BJ (cell line): ENCODE results near the gene NACC2. TPM values are rescaled to one million over a fixed set of nuclear protein-coding genes. Genes with fewer than 3 reads are reported as not detected.
A peak's percentile ranks its signal among the peaks of the same experiment; 100 is the strongest.

ENCODE experiments used
- CTCF ChIA-PET: fragments of 350-600 bp; formaldehyde crosslinking; extraction: SDS; loops from one replicate; lab custom pipeline; 2021; ENCODE audit warnings: antibody characterized with exemption, inconsistent platforms; lab: Yijun Ruan, JAX
- POLR2A ChIA-PET: fragments of 300-600 bp; sonication (Branson Sonifier 250); formaldehyde crosslinking; extraction: SDS; loops from one replicate; lab custom pipeline; 2021; ENCODE audit warnings: antibody characterized with exemption; lab: Charles Lee
- DNase-seq: peaks from one replicate; pipeline ENCODE4 v3.0.0-alpha.2; 2011; ENCODE audit warnings: low read depth
- H3K27me3 ChIP-seq: 2 replicates; pipeline ENCODE4 v1.6.0; 2011; ENCODE audit warnings: low read length; ENCODE audit not compliant: control insufficient read depth, insufficient read depth
- H3K36me3 ChIP-seq: 2 replicates; pipeline ENCODE4 v1.5.1; 2011; ENCODE audit warnings: low read length; ENCODE audit not compliant: control insufficient read depth, insufficient read depth
- H3K4me3 ChIP-seq: 2 replicates; pipeline ENCODE4 v1.5.1; 2011; ENCODE audit warnings: low read depth, mild to moderate bottlenecking, control low read depth, low read length
- polyA plus RNA-seq: library from polyadenylated mRNA; depleted of rRNA; stranded (reverse); fragments of >200 nt; gene quantifications from 2 replicates; pipeline ENCODE4 v1.2.3, GENCODE V29; 2011
- TF ChIP-seq, protein P1 (sequence below): IDR thresholded peaks from 2 replicates; pipeline ENCODE4 v1.5.1; 2011; ENCODE audit warnings: low read depth, mild to moderate bottlenecking, control low read depth, inconsistent platforms, low read length, moderate library complexity; ENCODE audit not compliant: insufficient read depth

NACC2 gene
- polyA plus RNA-seq, 1 experiment: 19.2 TPM

DNA sequence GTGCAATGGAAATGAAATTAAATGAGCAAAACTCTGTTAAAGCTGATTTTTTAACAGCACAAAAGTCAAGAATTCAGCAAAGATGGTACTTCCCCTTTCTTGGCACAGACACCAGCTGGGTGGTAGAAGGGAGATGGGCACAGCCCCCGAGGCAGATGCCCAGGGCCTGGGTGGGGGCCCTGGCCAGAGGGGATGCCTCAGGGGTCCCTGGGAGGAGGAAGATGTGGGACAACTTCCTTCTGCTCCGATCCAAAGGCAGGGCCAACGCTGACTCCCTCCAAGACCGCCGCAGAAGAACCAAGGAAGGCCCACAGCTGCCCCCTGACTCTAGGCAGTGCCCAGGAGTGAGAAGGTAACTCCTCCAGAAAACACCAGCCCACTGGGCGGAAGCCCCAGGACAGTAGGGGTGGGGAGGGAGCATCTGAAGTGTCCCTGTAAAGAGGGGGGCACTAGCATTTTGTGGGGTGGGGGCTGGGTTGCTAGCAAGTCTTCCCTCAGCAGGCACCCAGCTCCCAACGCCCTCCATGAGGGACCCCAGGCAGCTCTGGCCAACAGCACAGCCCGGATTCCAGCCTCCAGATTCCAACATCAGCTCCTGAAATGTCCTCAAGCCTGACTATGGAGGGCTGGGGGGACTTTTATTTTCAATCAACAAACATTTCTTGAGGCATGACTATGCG is 4.9 kb downstream of the NACC2 start:
- TF ChIP-seq, protein P1, sequence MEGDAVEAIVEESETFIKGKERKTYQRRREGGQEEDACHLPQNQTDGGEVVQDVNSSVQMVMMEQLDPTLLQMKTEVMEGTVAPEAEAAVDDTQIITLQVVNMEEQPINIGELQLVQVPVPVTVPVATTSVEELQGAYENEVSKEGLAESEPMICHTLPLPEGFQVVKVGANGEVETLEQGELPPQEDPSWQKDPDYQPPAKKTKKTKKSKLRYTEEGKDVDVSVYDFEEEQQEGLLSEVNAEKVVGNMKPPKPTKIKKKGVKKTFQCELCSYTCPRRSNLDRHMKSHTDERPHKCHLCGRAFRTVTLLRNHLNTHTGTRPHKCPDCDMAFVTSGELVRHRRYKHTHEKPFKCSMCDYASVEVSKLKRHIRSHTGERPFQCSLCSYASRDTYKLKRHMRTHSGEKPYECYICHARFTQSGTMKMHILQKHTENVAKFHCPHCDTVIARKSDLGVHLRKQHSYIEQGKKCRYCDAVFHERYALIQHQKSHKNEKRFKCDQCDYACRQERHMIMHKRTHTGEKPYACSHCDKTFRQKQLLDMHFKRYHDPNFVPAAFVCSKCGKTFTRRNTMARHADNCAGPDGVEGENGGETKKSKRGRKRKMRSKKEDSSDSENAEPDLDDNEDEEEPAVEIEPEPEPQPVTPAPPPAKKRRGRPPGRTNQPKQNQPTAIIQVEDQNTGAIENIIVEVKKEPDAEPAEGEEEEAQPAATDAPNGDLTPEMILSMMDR: no peak
- H3K4me3 ChIP-seq: no peak overlapping the region
- POLR2A ChIA-PET: interaction anchor here (0.6 kb wide), 1 partner anchor 38 kb away, joined by 7 read pairs; no protein-coding TSS in a partner anchor
- H3K36me3 ChIP-seq: peaks cover 2% of the 10 kb centered on the region; the same call in 1 of the 2 replicates
- CTCF ChIA-PET: interaction anchor here (0.6 to 2.8 kb wide), 6 partner anchors 9 to 67 kb away, joined by 3 to 20 read pairs (median 5); no protein-coding TSS in a partner anchor
- DNase-seq: no peak
- H3K27me3 ChIP-seq: no peaks in the 10 kb centered on the region

DNA sequence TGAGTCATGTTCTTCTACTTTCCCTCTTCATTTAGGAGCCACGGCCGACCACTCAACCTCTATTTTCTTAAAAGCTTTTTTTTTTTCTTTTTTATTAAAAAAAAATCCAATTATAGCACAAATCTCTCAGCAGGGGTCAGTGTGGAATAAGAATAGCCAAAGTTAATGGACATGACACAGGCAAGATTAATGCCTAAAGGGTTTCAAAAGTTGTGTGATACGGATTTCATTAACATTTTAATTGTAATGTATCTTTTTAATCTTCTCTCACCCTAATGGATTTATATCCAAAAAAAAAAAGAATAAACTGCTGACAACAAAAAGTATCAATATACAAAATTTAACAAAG is 5.4 kb downstream of the NACC2 start:
- Histone ChIP-seq H3K27me3 (no peaks in the 10 kb centered on the region), H3K4me3 (no peak overlapping the region), H3K36me3 (peaks cover 2% of the 10 kb centered on the region; the same call in 1 of the 2 replicates)
- ChIA-PET CTCF (interaction anchor here (0.6 to 2.8 kb wide), 6 partner anchors 8 to 66 kb away, joined by 3 to 20 read pairs (median 5); no protein-coding TSS in a partner anchor), POLR2A (interaction anchor here (0.6 kb wide), 3 partner anchors 37 to 312 kb away, joined by 4 to 7 read pairs (median 5); no protein-coding TSS in a partner anchor)
- TF ChIP-seq, protein P1: peak; percentile 51
- no peak for DNase-seq

DNA sequence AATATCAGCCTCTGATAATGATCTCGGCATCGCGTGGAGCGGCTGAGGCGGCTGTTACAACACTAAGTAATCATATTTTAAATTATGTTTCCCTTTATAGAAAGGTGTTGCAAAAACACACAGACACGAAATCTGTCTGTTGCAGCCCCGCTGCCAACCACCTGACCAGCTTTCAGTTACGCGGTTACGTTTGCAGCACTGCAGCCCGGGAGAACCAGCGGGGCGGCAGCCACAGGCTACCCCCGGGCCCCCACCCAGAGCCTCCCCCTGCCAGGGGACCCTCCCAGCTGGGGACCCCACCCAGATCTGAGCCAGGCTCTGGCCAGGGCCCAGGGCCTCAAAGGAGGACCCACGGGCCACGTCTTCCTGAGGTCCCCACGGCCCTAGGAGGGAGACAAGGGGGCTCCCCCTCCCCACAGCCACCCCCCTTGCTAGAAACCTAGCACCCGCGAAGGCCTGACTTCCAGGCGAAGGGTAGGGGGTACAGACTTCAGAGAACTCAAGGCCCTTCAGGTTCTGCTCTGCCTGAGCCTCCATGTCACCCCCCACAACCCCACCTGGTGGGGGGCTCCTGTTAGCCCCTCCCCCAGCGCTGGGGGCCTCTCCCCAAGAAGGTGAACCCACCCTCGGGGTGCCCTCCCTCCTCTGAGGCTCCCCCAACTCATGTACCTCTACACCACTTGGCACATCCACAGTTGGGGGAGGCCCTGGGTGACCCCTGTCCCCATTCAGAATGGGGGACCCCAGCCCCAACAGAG is 6.0 kb downstream of the NACC2 start:
- TF ChIP-seq, protein P1: no peak
- Histone ChIP-seq H3K27me3 (no peaks in the 10 kb centered on the region), H3K4me3 (no peak overlapping the region), H3K36me3 (peaks cover 4% of the 10 kb centered on the region; the same call in 1 of the 2 replicates)
- ChIA-PET CTCF (interaction anchor here (0.6 to 2.8 kb wide), 6 partner anchors 7 to 65 kb away, joined by 3 to 20 read pairs (median 5); no protein-coding TSS in a partner anchor), POLR2A (interaction anchor here (0.6 kb wide), 2 partner anchors 104 to 313 kb away, joined by 4 to 5 read pairs; no protein-coding TSS in a partner anchor)
- no peak for DNase-seq

DNA sequence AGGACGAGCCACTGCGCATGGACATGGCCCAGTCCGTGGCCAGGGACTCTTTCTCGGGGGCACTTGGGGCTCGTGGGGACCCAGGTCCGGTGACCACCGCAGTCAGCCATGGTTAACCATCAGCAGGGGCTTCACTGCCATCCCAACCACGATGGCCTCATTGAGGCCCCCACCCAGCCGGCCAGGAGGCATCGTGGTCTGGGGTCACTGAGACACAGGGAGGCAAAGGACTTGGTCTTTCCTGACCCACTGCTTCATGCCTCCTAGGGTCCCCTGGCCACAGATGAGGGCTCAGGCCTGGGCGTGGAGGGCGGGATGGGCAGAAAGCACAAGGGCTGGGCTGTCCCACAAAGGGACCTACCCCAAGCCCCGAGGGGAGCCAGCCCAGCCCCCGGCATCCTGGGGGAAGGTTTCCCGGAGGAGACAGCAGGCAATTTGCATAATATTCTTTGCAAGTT is 6.6 kb downstream of the NACC2 start:
- CTCF ChIA-PET: no interaction called here
- POLR2A ChIA-PET: no interaction called here
- Histone ChIP-seq H3K27me3 (no peaks in the 10 kb centered on the region), H3K4me3 (no peak overlapping the region), H3K36me3 (peaks cover 5% of the 10 kb centered on the region; the same call in 1 of the 2 replicates)
- DNase-seq: no peak
- TF ChIP-seq, protein P1: no peak
